Mucosa of rectum (tissue), 2 donors: ENCODE results near the gene FHOD1.

Source experiments
- H3K27ac ChIP-seq, 2 donors: one replicate each; pipeline ENCODE4 v1.7.0; 2013; ENCODE audit warnings: inconsistent platforms in 2 of 2, low read depth in 2 of 2, low read length in 2 of 2
- H3K27me3 ChIP-seq, 2 donors: one replicate each; pipeline ENCODE4 v1.7.0; 2013; ENCODE audit warnings: low read length in 2 of 2; ENCODE audit not compliant: control insufficient read depth in 2 of 2, insufficient read depth in 2 of 2
- H3K36me3 ChIP-seq, 2 donors: one replicate each; pipeline ENCODE4 v1.7.0; 2013; ENCODE audit warnings: low read length in 2 of 2; ENCODE audit not compliant: control insufficient read depth in 2 of 2, insufficient read depth in 2 of 2
- H3K4me1 ChIP-seq, 2 donors: one replicate each; pipeline ENCODE4 v1.7.0; 2013; ENCODE audit warnings: low read length in 2 of 2, mild to moderate bottlenecking in 1 of 2; ENCODE audit not compliant: control insufficient read depth in 2 of 2, insufficient read depth in 2 of 2
- H3K4me3 ChIP-seq, 2 donors: one replicate each; pipeline ENCODE4 v1.7.0; 2013; ENCODE audit warnings: low read length in 2 of 2
- H3K9ac ChIP-seq, 2 donors: one replicate each; pipeline ENCODE4 v1.7.0; 2013; ENCODE audit warnings: low read length in 2 of 2, low read depth in 1 of 2, mild to moderate bottlenecking in 1 of 2
- H3K9me3 ChIP-seq, 2 donors: one replicate each; pipeline ENCODE4 v1.7.0; 2013; ENCODE audit warnings: low read length in 2 of 2; ENCODE audit not compliant: control insufficient read depth in 2 of 2
- donor health status: healthy.
- donor health status: Normal muscosa, but diverticular disease.

The FHOD1 gene

GRCh38 chr16:67198238-67198734 is 49.0 kb downstream of the FHOD1 start:
- Histone ChIP-seq H3K9ac (peak overlapping the region; percentile 47 to 64), H3K9me3 (no peaks in the 10 kb centered on the region), H3K4me3 (peak overlapping the region; percentile 9 to 26), H3K4me1 (peaks cover 20 to 25% of the 10 kb centered on the region in 2 donors), H3K36me3 (peaks cover 62 to 70% of the 10 kb centered on the region in 2 donors), H3K27me3 (no peaks in the 10 kb centered on the region), H3K27ac (peak overlapping the region; percentile 96 to 97)

- H3K9me3 ChIP-seq, result no peaks in the 10 kb centered on the region
- peaks cover 26 to 31% of the 10 kb centered on the region in 2 donors for H3K4me1 ChIP-seq
- peak overlapping the region; percentile 96 to 97 for H3K27ac ChIP-seq
- no peak overlapping the region for H3K4me3 ChIP-seq
- H3K27me3 ChIP-seq, result no peaks in the 10 kb centered on the region
- peaks cover 56 to 67% of the 10 kb centered on the region in 2 donors for H3K36me3 ChIP-seq
- no peak overlapping the region for H3K9ac ChIP-seq
Measured at GRCh38 chr16:67197704-67198103, 49.6 kb downstream of the FHOD1 start.

- Histone ChIP-seq H3K27me3 (no peaks in the 10 kb centered on the region), H3K9ac (no peak overlapping the region), H3K4me1 (peaks cover 30 to 34% of the 10 kb centered on the region in 2 donors), H3K36me3 (peaks cover 48 to 59% of the 10 kb centered on the region in 2 donors), H3K4me3 (no peak overlapping the region), H3K9me3 (no peaks in the 10 kb centered on the region), H3K27ac (no peak overlapping the region)
Measured at GRCh38 chr16:67196881-67197280, 50.4 kb downstream of the FHOD1 start.

- Histone ChIP-seq H3K36me3 (peaks cover 40 to 51% of the 10 kb centered on the region in 2 donors), H3K9me3 (no peaks in the 10 kb centered on the region)
Measured at GRCh38 chr16:67195676-67196075, 51.6 kb downstream of the FHOD1 start.

GRCh38 chr16:67194260-67194659 is 53.0 kb downstream of the FHOD1 start:
- peaks cover 40 to 49% of the 10 kb centered on the region in 2 donors for H3K36me3 ChIP-seq
- no peak overlapping the region for H3K27ac ChIP-seq
- no peaks in the 10 kb centered on the region for H3K9me3 ChIP-seq
- no peak overlapping the region for H3K4me3 ChIP-seq
- H3K4me1 ChIP-seq, result peaks cover 40 to 42% of the 10 kb centered on the region in 2 donors
- no peaks in the 10 kb centered on the region for H3K27me3 ChIP-seq
- H3K9ac ChIP-seq, result no peak overlapping the region

More at GRCh38 chr16:67195676-67196075, 51.6 kb downstream of the FHOD1 start:
- Histone ChIP-seq H3K4me1 (peaks cover 38 to 40% of the 10 kb centered on the region in 2 donors), H3K27me3 (no peaks in the 10 kb centered on the region), H3K4me3 (no peak overlapping the region), H3K27ac (no peak overlapping the region), H3K9ac (no peak overlapping the region)

- Histone ChIP-seq H3K4me3 (peak overlapping the region in 1 of 2 donors; percentile 97), H3K9ac (peak overlapping the region; percentile 87 to 93), H3K27me3 (no peaks in the 10 kb centered on the region), H3K9me3 (no peaks in the 10 kb centered on the region), H3K27ac (no peak overlapping the region), H3K4me1 (peaks cover 38 to 39% of the 10 kb centered on the region in 2 donors), H3K36me3 (peaks cover 40 to 49% of the 10 kb centered on the region in 2 donors)
Measured at GRCh38 chr16:67193536-67193935, 53.7 kb downstream of the FHOD1 start.

- Histone ChIP-seq H3K9me3 (no peaks in the 10 kb centered on the region), H3K36me3 (peaks cover 37 to 44% of the 10 kb centered on the region in 2 donors), H3K4me1 (peaks cover 31 to 32% of the 10 kb centered on the region in 2 donors), H3K27ac (no peak overlapping the region), H3K4me3 (peak overlapping the region; percentile 90 to 97), H3K27me3 (no peaks in the 10 kb centered on the region), H3K9ac (peak overlapping the region; percentile 87 to 93)
Measured at GRCh38 chr16:67192781-67193361, 54.4 kb downstream of the FHOD1 start.

- H3K36me3 ChIP-seq, result peaks cover 30 to 37% of the 10 kb centered on the region in 2 donors
- H3K4me1 ChIP-seq, result peaks cover 26 to 28% of the 10 kb centered on the region in 2 donors
- H3K27ac ChIP-seq, result peak within 1 kb of the TSS; percentile 37 to 67
Measured at GRCh38 chr16:67191995-67192681, 55.1 kb downstream of the FHOD1 start, which contains the start of gene E2F4. Gene E2F4, plus strand, starts transcription at chr16:67192155. Its CDS starts 73 bp downstream, at chr16:67192228.

GRCh38 chr16:67191411-67191994 is 55.8 kb downstream of the FHOD1 start:
- peaks cover 26 to 28% of the 10 kb centered on the region in 2 donors for H3K4me1 ChIP-seq
- H3K9me3 ChIP-seq, result no peaks in the 10 kb centered on the region
- no peak overlapping the region for H3K27ac ChIP-seq
- H3K4me3 ChIP-seq, result peak overlapping the region; percentile 57 to 90
- no peaks in the 10 kb centered on the region for H3K27me3 ChIP-seq
- H3K36me3 ChIP-seq, result peaks cover 24 to 30% of the 10 kb centered on the region in 2 donors
- no peak overlapping the region for H3K9ac ChIP-seq

More at GRCh38 chr16:67191995-67192681, 55.1 kb downstream of the FHOD1 start, which contains the start of gene E2F4:
- Histone ChIP-seq H3K9ac (peak within 1 kb of the TSS; percentile 87 to 93), H3K4me3 (peak within 1 kb of the TSS; percentile 90 to 97), H3K9me3 (no peaks in the 10 kb centered on the region), H3K27me3 (no peaks in the 10 kb centered on the region)
